Gastrocnemius medialis (tissue), 4 donors: Measurements from ENCODE around the gene FAM76A. TPM values are rescaled to one million over a fixed set of nuclear protein-coding genes. Genes with fewer than 3 reads are reported as not detected.
"Not testable (repeated sequence)": the region's sequence is repeated elsewhere in the genome, so short reads cannot be mapped to it uniquely, and the experiment has no call there.

Experiments
- ATAC-seq, 2 donors: fragments of 150-250 bp; one replicate each; pipeline ENCODE4 v1.9.1; 2016
- DNase-seq, 2 donors: peaks; one replicate each; pipeline ENCODE4 v3.0.0-alpha.2; 2019
- H3K27ac ChIP-seq, 4 donors: fragments of 200-600 bp; sonication (generic); 1 replicate in 1 of 4; 2 replicates in 3 of 4; pipeline ENCODE4 v1.5.1; 2016 to 2018; ENCODE audit warnings: mild to moderate bottlenecking in 2 of 4, moderate library complexity in 1 of 4
- H3K27me3 ChIP-seq, 3 donors: fragments of 200-600 bp; sonication (generic) in 2 of 3; 1 replicate in 1 of 3; 2 replicates in 2 of 3; pipeline versions ENCODE4 v1.5.1 to v1.6.0; 2016 to 2019; ENCODE audit warnings: mild to moderate bottlenecking in 1 of 3, moderate library complexity in 1 of 3
- H3K36me3 ChIP-seq, 2 donors: fragments of 200-600 bp; sonication (generic) in 1 of 2; one replicate each; pipeline ENCODE4 v1.5.1; 2017 to 2018
- H3K4me1 ChIP-seq, 2 donors: fragments of 200-600 bp; sonication (generic) in 1 of 2; one replicate each; pipeline ENCODE4 v1.5.1; 2016 to 2017; ENCODE audit warnings: mild to moderate bottlenecking in 2 of 2
- H3K4me3 ChIP-seq, 4 donors: fragments of 200-600 bp; sonication (generic) in 3 of 4; 1 replicate in 1 of 4; 2 replicates in 3 of 4; pipeline ENCODE4 v1.5.1; 2016 to 2019; ENCODE audit warnings: mild to moderate bottlenecking in 2 of 4
- H3K9me3 ChIP-seq, 3 donors: fragments of 200-600 bp; sonication (generic) in 2 of 3; 1 replicate in 1 of 3; 2 replicates in 2 of 3; pipeline ENCODE4 v1.5.1; 2016 to 2019
- POLR2A ChIP-seq, 2 donors: fragments of 450-650 bp; IDR thresholded peaks; one replicate each; pipeline ENCODE4 v1.6.1; 2017; ENCODE audit warnings: antibody characterized with exemption in 2 of 2, mild to moderate bottlenecking in 2 of 2, moderate library complexity in 2 of 2
- in situ Hi-C, 4 donors: fragments of 200-750 bp; cut with MboI; loops; one replicate each; pipeline versions ENCODE4 v1.15.0 to v1.8.0; 2017; ENCODE audit warnings: low sequenced_read_pairs in 4 of 4
- intact Hi-C: fragments of 100-400 bp; cut with DNase I; formaldehyde crosslinking; loops from one replicate; pipeline ENCODE4 v1.15.1; 2023; ENCODE audit warnings: low total_unique reads
- total RNA-seq, 4 donors: library from RNA; depleted of rRNA; stranded (reverse); fragments of >200 nt; gene quantifications; one replicate each; pipeline versions ENCODE4 v1.1.0 to v1.2.3, GENCODE V29; 2016
- TF ChIP-seq, protein P1 (sequence below), 5 experiments: fragments of 450-650 bp in 3 of 5; fragments of 200-600 bp in 2 of 5; sonication (generic) in 2 of 5; IDR thresholded peaks in 4 of 5; conservative IDR thresholded peaks in 1 of 5; 1 replicate in 4 of 5; 2 replicates in 1 of 5; pipeline ENCODE4 v1.5.1; 2016 to 2019; ENCODE audit warnings: antibody characterized with exemption in 5 of 5, mild to moderate bottlenecking in 3 of 5, moderate library complexity in 3 of 5

The FAM76A gene
- total RNA-seq, 4 donors from 2014 or later: 9.4 to 20.0 (median 15.5) TPM

DNA sequence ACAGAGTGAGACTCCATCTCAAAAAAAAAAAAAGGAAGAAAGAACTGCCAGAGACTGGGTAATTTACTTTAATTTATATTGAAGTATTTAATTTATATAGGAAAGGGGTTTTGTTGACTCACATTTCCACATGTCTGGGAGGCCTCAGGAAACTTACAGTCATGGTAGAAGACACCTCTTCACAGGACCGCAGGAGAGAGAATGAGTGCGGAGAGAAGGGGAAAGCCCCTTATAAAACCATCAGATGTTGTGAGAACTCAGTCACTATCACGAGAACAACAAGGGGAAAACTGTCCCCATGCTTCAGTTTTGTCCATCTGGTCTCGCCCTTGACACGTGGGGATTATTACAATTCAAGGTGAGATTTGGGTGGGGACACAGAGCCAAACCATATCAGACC is 79.0 kb downstream of the FAM76A start:
- peaks cover 0 to 66% of the 10 kb centered on the region in 2 donors for H3K36me3 ChIP-seq
- intact Hi-C loops (no loop called here), in situ Hi-C loops (no loop called here)
- H3K4me3 ChIP-seq: no peak overlapping the region
- H3K4me1 ChIP-seq: no peaks in the 10 kb centered on the region
- H3K27ac ChIP-seq: no peak overlapping the region
- no peak for TF ChIP-seq POLR2A (IDR thresholded peaks at IDR 0.05)
- TF ChIP-seq, protein P1, sequence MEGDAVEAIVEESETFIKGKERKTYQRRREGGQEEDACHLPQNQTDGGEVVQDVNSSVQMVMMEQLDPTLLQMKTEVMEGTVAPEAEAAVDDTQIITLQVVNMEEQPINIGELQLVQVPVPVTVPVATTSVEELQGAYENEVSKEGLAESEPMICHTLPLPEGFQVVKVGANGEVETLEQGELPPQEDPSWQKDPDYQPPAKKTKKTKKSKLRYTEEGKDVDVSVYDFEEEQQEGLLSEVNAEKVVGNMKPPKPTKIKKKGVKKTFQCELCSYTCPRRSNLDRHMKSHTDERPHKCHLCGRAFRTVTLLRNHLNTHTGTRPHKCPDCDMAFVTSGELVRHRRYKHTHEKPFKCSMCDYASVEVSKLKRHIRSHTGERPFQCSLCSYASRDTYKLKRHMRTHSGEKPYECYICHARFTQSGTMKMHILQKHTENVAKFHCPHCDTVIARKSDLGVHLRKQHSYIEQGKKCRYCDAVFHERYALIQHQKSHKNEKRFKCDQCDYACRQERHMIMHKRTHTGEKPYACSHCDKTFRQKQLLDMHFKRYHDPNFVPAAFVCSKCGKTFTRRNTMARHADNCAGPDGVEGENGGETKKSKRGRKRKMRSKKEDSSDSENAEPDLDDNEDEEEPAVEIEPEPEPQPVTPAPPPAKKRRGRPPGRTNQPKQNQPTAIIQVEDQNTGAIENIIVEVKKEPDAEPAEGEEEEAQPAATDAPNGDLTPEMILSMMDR (IDR thresholded peaks at IDR 0.05 in 4 of 5, conservative IDR thresholded peaks at IDR 0.05 in 1 of 5): no peak
- H3K9me3 ChIP-seq: no peaks in the 10 kb centered on the region
- no peaks in the 10 kb centered on the region for H3K27me3 ChIP-seq
- ATAC-seq (no peak), DNase-seq (no peak)

DNA sequence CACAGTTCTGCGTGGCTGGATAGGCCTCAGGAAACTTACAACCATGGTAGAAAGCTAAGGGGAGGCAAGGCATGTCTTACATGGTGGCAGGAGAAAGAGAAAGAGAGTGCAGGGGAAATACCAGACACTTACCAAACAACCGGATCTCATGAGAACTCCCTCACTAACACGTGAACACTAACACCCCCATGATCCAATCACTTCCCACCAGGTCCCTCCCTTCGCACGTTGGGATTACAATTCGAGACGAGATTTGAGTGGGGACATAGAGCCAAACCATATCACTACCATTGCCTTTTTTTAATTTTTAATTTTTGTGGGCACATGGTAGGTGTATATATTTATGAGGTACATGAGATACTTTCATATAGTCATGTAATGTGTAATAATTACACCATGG is 81.0 kb downstream of the FAM76A start:
- Histone ChIP-seq H3K4me3 (no peak overlapping the region), H3K27me3 (no peaks in the 10 kb centered on the region), H3K9me3 (no peaks in the 10 kb centered on the region), H3K27ac (no peak overlapping the region), H3K4me1 (no peaks in the 10 kb centered on the region), H3K36me3 (peaks cover 0 to 48% of the 10 kb centered on the region in 2 donors)
- TF ChIP-seq POLR2A (IDR thresholded peaks at IDR 0.05): no peak
- TF ChIP-seq, protein P1 (IDR thresholded peaks at IDR 0.05 in 4 of 5, conservative IDR thresholded peaks at IDR 0.05 in 1 of 5): no peak
- intact Hi-C loops: no loop called here
- ATAC-seq: no peak
- no peak for DNase-seq
- in situ Hi-C loops: no loop called here

DNA sequence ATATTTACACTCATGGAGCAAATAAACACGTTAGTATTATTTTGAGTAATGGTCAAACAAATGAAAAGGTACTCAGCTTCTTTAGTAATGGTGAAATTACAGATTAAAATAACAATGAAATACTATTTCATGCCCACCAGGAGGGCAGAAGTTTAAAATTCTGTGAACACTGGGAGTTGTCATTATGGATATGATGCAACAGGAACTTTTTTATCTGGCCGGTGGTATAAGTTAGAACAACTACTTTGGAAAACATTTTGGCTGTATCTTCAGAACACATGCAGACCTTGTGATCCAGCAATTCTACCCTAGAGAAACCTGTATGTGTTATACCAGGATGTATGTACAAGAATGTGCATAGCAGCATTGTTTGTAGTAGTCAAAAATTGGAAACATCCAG is 81.6 kb downstream of the FAM76A start:
- in situ Hi-C loops (no loop called here), intact Hi-C loops (no loop called here)
- TF ChIP-seq, protein P1 (IDR thresholded peaks at IDR 0.05 in 4 of 5, conservative IDR thresholded peaks at IDR 0.05 in 1 of 5): no peak
- TF ChIP-seq POLR2A (IDR thresholded peaks at IDR 0.05): no peak
- Histone ChIP-seq H3K4me1 (no peaks in the 10 kb centered on the region), H3K27me3 (no peaks in the 10 kb centered on the region), H3K9me3 (no peaks in the 10 kb centered on the region), H3K4me3 (no peak overlapping the region), H3K36me3 (peaks cover 0 to 48% of the 10 kb centered on the region in 2 donors), H3K27ac (no peak overlapping the region)
- DNase-seq (no peak), ATAC-seq (no peak)

DNA sequence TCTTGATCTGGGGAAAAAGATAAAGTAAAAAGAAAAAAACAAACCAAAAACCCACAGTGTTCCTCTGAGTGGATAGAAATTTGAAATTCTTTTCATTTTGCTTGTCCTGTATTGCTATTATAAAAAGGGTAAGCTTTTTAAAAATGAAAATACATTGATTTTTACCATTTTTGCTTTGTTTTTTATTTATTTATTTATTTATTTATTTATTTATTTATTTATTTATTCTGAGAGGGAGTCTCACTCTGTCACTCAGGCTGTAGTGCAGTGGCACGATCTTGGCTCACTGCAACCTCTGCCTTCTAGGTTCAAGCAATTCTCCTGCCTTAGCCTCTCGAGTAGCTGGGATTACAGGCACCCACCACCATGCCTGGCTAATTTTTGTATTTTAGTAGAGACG is 82.4 kb downstream of the FAM76A start:
- ATAC-seq, H3K27me3 ChIP-seq, DNase-seq, H3K27ac ChIP-seq, intact Hi-C loops, in situ Hi-C loops, H3K4me3 ChIP-seq, H3K9me3 ChIP-seq, H3K4me1 ChIP-seq: not testable (repeated sequence)
- peaks cover 0 to 48% of the 10 kb centered on the region in 2 donors for H3K36me3 ChIP-seq

DNA sequence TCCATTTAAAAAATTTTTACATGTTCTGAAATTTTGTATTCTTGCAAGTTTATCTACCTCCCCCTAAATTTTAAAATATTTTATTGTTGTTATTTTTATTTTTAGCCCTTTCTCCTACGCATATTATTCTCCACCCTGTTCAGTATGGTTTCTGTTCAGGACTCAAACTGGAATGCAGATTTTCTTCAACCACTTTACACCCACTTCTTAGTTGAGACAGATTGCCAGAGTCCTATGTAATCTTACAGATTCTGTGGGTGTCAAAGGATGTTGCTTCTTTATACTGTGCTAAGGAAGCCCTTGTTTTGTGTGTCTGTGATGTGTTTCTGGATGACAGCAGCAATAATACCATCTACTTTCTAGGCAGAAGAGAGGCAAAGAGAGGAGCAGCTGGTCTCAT is 84.1 kb downstream of the FAM76A start:
- Histone ChIP-seq H3K27me3 (no peaks in the 10 kb centered on the region), H3K9me3 (no peaks in the 10 kb centered on the region), H3K27ac (no peak overlapping the region), H3K4me1 (no peaks in the 10 kb centered on the region), H3K4me3 (no peak overlapping the region), H3K36me3 (peaks cover 0 to 50% of the 10 kb centered on the region in 2 donors)
- intact Hi-C loops: no loop called here
- ATAC-seq: no peak
- TF ChIP-seq POLR2A (IDR thresholded peaks at IDR 0.05): no peak
- TF ChIP-seq, protein P1 (IDR thresholded peaks at IDR 0.05 in 4 of 5, conservative IDR thresholded peaks at IDR 0.05 in 1 of 5): no peak
- in situ Hi-C loops: no loop called here
- no peak for DNase-seq
